GM18507 (cell line): ENCODE data around the gene ADAT3.
A peak's percentile ranks its signal among the peaks of the same experiment; 100 is the strongest.

Source experiments
- DNase-seq: peaks from one replicate; pipeline ENCODE4 v3.0.0; 2011; ENCODE audit warnings: low read depth; ENCODE audit not compliant: insufficient read length; ENCODE audit errors: extremely low spot score
- FAIRE-seq: peaks from 2 replicates; lab custom pipeline; 2011; peaks lifted over from hg19 to GRCh38; lab: Jason Lieb, UNC

The ADAT3 gene

GRCh38 chr19:1932395-1932794, 27.2 kb downstream of the ADAT3 start:
- DNase-seq, result no peak
- FAIRE-seq, result no peak

GRCh38 chr19:1933244-1933643, 28.0 kb downstream of the ADAT3 start:
- FAIRE-seq, result no peak
- no peak for DNase-seq

- FAIRE-seq (no peak), DNase-seq (no peak)
Measured at GRCh38 chr19:1933942-1934341, 28.7 kb downstream of the ADAT3 start.

- DNase-seq (no peak), FAIRE-seq (peak; percentile 18)
Measured at GRCh38 chr19:1935484-1936208, 30.4 kb downstream of the ADAT3 start.

GRCh38 chr19:1936430-1936829, 31.2 kb downstream of the ADAT3 start:
- DNase-seq (no peak), FAIRE-seq (no peak)

- DNase-seq (no peak), FAIRE-seq (no peak)
Measured at GRCh38 chr19:1936916-1937610, 31.9 kb downstream of the ADAT3 start.

GRCh38 chr19:1938071-1938470, 32.9 kb downstream of the ADAT3 start:
- no peak for DNase-seq
- no peak for FAIRE-seq

- FAIRE-seq (no peak), DNase-seq (no peak)
Measured at GRCh38 chr19:1941146-1942077, 36.2 kb downstream of the ADAT3 start, which contains the start of gene CSNK1G2. CSNK1G2 (plus strand) TSS chr19:1941172; CDS start chr19:1969773, 28,601 bp downstream.

- FAIRE-seq (peak; percentile 95), DNase-seq (no peak)
Measured at GRCh38 chr19:1942078-1942933, 37.1 kb downstream of the ADAT3 start.

- no peak for FAIRE-seq
- DNase-seq, result no peak
Measured at GRCh38 chr19:1942934-1943555, 37.8 kb downstream of the ADAT3 start.

- no peak for DNase-seq
- no peak for FAIRE-seq
Measured at GRCh38 chr19:1943661-1944087, 38.5 kb downstream of the ADAT3 start.

GRCh38 chr19:1944088-1944915, 39.1 kb downstream of the ADAT3 start:
- no peak for DNase-seq
- FAIRE-seq, result no peak

GRCh38 chr19:1944916-1945561, 39.8 kb downstream of the ADAT3 start:
- DNase-seq, result no peak
- FAIRE-seq, result no peak

GRCh38 chr19:1945899-1946298, 40.7 kb downstream of the ADAT3 start:
- DNase-seq (no peak), FAIRE-seq (no peak)

GRCh38 chr19:1947651-1948209, 42.5 kb downstream of the ADAT3 start:
- DNase-seq (no peak), FAIRE-seq (no peak)

GRCh38 chr19:1949304-1950101, 44.3 kb downstream of the ADAT3 start:
- no peak for FAIRE-seq
- DNase-seq, result no peak
